ENCODE results near the gene SPAG5.

DNA sequence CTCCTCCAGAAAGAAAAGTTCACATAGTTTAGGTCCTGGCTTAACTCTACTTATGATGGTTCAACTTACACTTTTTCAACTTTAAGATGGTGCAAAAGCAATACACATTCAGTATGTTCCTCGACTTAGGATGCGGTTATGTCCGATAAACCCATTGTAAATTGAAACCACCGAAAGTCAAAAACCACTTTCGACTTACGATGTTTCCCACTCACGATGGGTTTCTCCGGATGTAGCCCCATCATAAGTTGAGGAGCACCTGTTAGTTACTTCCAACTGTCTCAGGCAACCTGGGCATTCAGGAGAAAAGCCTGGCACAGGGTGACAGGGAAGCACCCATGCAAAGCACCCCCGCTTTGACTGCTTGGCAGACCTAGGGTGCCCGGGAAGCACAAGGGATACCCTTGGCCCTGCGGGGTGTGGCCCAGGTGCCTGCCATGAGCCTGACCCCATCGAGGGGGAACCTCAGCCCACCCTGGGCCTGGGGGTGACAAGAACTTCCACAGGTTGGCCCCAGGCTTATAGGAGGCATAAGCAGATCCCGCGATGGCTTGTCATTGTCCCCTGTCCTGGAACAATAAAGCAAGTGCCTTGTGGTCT is 60.4 kb downstream of the SPAG5 start:
- TF ChIP-seq CTCF (conservative IDR thresholded peaks at IDR 0.05; ENCODE audit: low read length) = no peak
- no peak for TF ChIP-seq EZH2phosphoT487 (IDR thresholded peaks at IDR 0.05; ENCODE audit: borderline replicate concordance)
